Muscle layer of colon (tissue), 2 donors: Measurements from ENCODE around the gene ACSF2.

Experiments
- H3K27ac ChIP-seq: one replicate; pipeline ENCODE4 v1.7.0; 2013; ENCODE audit warnings: low read depth, mild to moderate bottlenecking, low read length, moderate library complexity
- H3K27me3 ChIP-seq, 2 donors: one replicate each; pipeline ENCODE4 v1.7.0; 2013; ENCODE audit warnings: low read length in 2 of 2, mild to moderate bottlenecking in 2 of 2; ENCODE audit not compliant: insufficient read depth in 2 of 2, control insufficient read depth in 1 of 2
- H3K36me3 ChIP-seq: one replicate; pipeline ENCODE4 v1.7.0; 2013; ENCODE audit warnings: mild to moderate bottlenecking, low read length; ENCODE audit not compliant: insufficient read depth
- H3K4me1 ChIP-seq: one replicate; pipeline ENCODE4 v1.7.0; 2013; ENCODE audit warnings: mild to moderate bottlenecking, low read length; ENCODE audit not compliant: insufficient read depth
- H3K4me3 ChIP-seq, 2 donors: one replicate each; pipeline ENCODE4 v1.7.0; 2013; ENCODE audit warnings: low read length in 2 of 2, low read depth in 1 of 2, mild to moderate bottlenecking in 1 of 2, moderate library complexity in 1 of 2
- H3K9ac ChIP-seq: one replicate; pipeline ENCODE4 v1.7.0; 2013; ENCODE audit warnings: low read length
- H3K9me3 ChIP-seq: one replicate; pipeline ENCODE4 v1.7.0; 2013; ENCODE audit warnings: mild to moderate bottlenecking, low read length
- donor health status: abdominal sarcoma.
- donor health status: Adenocarcinoma of cecum.

ACSF2 gene

GRCh38 chr17:50444841-50445715 lies 19.1 kb downstream of the ACSF2 start:
- no peak overlapping the region for H3K4me3 ChIP-seq
- H3K4me1 ChIP-seq = peaks cover 4% of the 10 kb centered on the region
- no peak overlapping the region for H3K27ac ChIP-seq
- H3K27me3 ChIP-seq = no peaks in the 10 kb centered on the region
- no peak overlapping the region for H3K9ac ChIP-seq
- H3K9me3 ChIP-seq = no peaks in the 10 kb centered on the region
- H3K36me3 ChIP-seq = no peaks in the 10 kb centered on the region

- Histone ChIP-seq H3K4me1 (peaks cover 4% of the 10 kb centered on the region), H3K9ac (no peak overlapping the region), H3K27ac (no peak overlapping the region), H3K9me3 (no peaks in the 10 kb centered on the region), H3K27me3 (no peaks in the 10 kb centered on the region), H3K4me3 (no peak overlapping the region), H3K36me3 (no peaks in the 10 kb centered on the region)
Measured at GRCh38 chr17:50445730-50446325, 19.8 kb downstream of the ACSF2 start.

- no peaks in the 10 kb centered on the region for H3K27me3 ChIP-seq
- peaks cover 4% of the 10 kb centered on the region for H3K4me1 ChIP-seq
- no peak overlapping the region for H3K27ac ChIP-seq
- H3K9ac ChIP-seq = no peak overlapping the region
- no peaks in the 10 kb centered on the region for H3K36me3 ChIP-seq
- no peaks in the 10 kb centered on the region for H3K9me3 ChIP-seq
- H3K4me3 ChIP-seq = no peak overlapping the region
Measured at GRCh38 chr17:50447870-50448595, 22.0 kb downstream of the ACSF2 start.

GRCh38 chr17:50448643-50449042 lies 22.6 kb downstream of the ACSF2 start:
- no peak overlapping the region for H3K9ac ChIP-seq
- no peak overlapping the region for H3K4me3 ChIP-seq
- H3K27ac ChIP-seq = no peak overlapping the region
- H3K4me1 ChIP-seq = no peaks in the 10 kb centered on the region
- H3K27me3 ChIP-seq = no peaks in the 10 kb centered on the region
- H3K9me3 ChIP-seq = no peaks in the 10 kb centered on the region
- H3K36me3 ChIP-seq = no peaks in the 10 kb centered on the region

- no peaks in the 10 kb centered on the region for H3K4me1 ChIP-seq
Measured at GRCh38 chr17:50451943-50452629, 26.1 kb downstream of the ACSF2 start.

GRCh38 chr17:50452630-50453300 lies 26.7 kb downstream of the ACSF2 start:
- H3K27ac ChIP-seq = no peak overlapping the region
- H3K27me3 ChIP-seq = no peaks in the 10 kb centered on the region
- no peaks in the 10 kb centered on the region for H3K9me3 ChIP-seq
- H3K9ac ChIP-seq = no peak overlapping the region
- H3K36me3 ChIP-seq = no peaks in the 10 kb centered on the region
- H3K4me1 ChIP-seq = no peaks in the 10 kb centered on the region
- no peak overlapping the region for H3K4me3 ChIP-seq

More at GRCh38 chr17:50451943-50452629, 26.1 kb downstream of the ACSF2 start:
- no peaks in the 10 kb centered on the region for H3K9me3 ChIP-seq
- H3K27me3 ChIP-seq = no peaks in the 10 kb centered on the region
- H3K36me3 ChIP-seq = no peaks in the 10 kb centered on the region
- no peak overlapping the region for H3K4me3 ChIP-seq
- H3K27ac ChIP-seq = no peak overlapping the region
- H3K9ac ChIP-seq = no peak overlapping the region

DNA sequence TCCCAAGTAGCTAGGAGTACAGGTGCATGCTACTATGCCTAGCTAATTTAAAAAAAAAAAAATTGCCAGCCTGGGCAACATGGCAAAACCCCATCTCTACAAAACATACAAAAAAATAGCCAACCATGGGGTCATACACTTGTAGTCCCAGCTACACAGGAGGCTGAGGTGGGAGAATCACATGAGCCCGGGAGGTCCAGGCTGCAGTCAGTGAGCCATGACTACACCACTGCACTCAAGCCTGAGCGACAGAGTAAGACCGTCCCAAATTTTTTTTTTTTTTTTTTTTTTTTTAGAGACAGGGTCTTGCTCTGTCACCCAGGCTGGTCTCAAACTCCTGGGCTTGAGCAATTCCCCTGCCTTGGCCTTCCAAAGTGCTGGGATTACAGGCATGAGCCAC lies 27.9 kb downstream of the ACSF2 start:
- Histone ChIP-seq H3K4me3 (no peak overlapping the region), H3K9ac (no peak overlapping the region), H3K27me3 (no peaks in the 10 kb centered on the region), H3K4me1 (no peaks in the 10 kb centered on the region), H3K27ac (no peak overlapping the region), H3K36me3 (no peaks in the 10 kb centered on the region), H3K9me3 (no peaks in the 10 kb centered on the region)

DNA sequence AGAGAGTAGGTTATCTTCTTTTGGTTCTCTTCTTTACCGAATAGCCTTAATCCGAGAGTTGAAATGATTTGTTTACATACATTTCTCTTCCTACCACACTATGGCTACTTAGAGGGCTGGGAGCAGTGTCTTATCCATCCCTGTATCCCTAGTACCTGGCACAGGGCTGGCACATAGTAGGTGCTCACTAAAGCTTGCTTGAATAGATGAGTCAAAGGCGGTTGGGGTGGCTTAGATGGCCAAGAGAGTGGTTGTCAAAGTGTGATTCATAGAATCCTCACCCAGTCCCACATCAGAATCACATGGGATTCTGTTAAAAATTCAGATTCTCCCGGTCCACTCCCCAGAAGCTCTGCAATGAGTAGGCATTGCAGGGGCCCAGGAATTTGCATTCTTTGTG lies 31.6 kb downstream of the ACSF2 start:
- H3K4me3 ChIP-seq = no peak overlapping the region
- no peak overlapping the region for H3K27ac ChIP-seq
- no peaks in the 10 kb centered on the region for H3K9me3 ChIP-seq
- H3K36me3 ChIP-seq = no peaks in the 10 kb centered on the region
- H3K4me1 ChIP-seq = no peaks in the 10 kb centered on the region
- H3K9ac ChIP-seq = no peak overlapping the region
- no peaks in the 10 kb centered on the region for H3K27me3 ChIP-seq

DNA sequence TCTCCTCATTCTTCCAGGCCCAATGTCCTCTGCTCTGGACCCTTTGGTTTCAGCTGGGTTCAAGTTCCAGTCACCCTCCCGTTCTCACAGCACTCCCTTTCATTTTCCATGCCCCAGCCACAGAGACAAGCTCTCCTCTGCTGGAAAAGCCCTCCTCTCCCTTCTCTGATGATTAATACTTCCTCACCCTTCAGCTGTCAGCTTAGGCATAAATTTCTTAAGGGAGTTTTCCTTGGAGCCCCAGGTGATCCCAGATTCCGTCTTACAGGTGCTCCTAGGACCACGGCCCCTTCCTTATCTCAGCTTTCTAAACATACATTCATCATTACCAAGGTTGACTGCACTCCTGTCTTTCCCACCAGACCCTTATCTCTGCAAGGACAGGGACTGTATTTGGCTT lies 32.3 kb downstream of the ACSF2 start:
- no peaks in the 10 kb centered on the region for H3K4me1 ChIP-seq
- H3K27ac ChIP-seq = no peak overlapping the region
- H3K36me3 ChIP-seq = no peaks in the 10 kb centered on the region
- no peak overlapping the region for H3K4me3 ChIP-seq
- no peaks in the 10 kb centered on the region for H3K27me3 ChIP-seq
- H3K9me3 ChIP-seq = no peaks in the 10 kb centered on the region
- H3K9ac ChIP-seq = no peak overlapping the region

- Histone ChIP-seq H3K9ac (no peak overlapping the region), H3K27ac (no peak overlapping the region), H3K9me3 (no peaks in the 10 kb centered on the region), H3K4me1 (no peaks in the 10 kb centered on the region), H3K36me3 (no peaks in the 10 kb centered on the region), H3K4me3 (no peak overlapping the region), H3K27me3 (no peaks in the 10 kb centered on the region)
Measured at GRCh38 chr17:50458701-50459676, 33.0 kb downstream of the ACSF2 start.
